Measurements from ENCODE around the gene C17orf78. TPM values are rescaled to one million over a fixed set of nuclear protein-coding genes. Genes with fewer than 3 reads are reported as not detected.
"Not testable (repeated sequence)": the region's sequence is repeated elsewhere in the genome, so short reads cannot be mapped to it uniquely, and the experiment has no call there.

The C17orf78 gene
- not detected in 2 replicates for total RNA-seq

GRCh38 chr17:37375706-37376105 lies at the start of gene C17orf78:
C17orf78 (plus strand) TSS chr17:37375985; CDS start chr17:37376093, 108 bp downstream.
- intact Hi-C loops (cut with micrococcal nuclease) = no loop called here

- intact Hi-C loops (cut with micrococcal nuclease) = no loop called here
These were observed 48.3 kb upstream of the C17orf78 start for GRCh38 chr17:37327341-37328090.

DNA sequence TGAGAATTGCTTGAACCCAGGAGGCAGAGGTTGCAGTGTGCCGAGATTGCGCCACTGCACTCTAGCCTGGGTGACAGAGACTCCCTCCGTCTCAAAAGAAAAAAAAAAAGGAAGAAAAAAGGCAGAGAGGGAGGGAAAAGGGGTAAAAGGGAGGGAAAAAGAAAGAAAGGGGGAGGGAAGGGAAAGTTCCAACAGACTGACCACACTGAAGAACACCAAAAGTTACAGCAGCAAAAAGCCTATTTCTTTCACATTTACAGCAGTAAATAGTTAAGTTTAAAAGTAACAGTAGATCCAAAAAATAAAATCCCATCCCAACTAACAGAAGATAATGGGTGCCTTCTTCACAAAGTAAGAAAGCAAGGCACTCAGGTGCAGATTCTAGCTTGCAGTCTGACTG lies 36.9 kb upstream of the C17orf78 start:
- intact Hi-C loops (cut with micrococcal nuclease) = no loop called here

DNA sequence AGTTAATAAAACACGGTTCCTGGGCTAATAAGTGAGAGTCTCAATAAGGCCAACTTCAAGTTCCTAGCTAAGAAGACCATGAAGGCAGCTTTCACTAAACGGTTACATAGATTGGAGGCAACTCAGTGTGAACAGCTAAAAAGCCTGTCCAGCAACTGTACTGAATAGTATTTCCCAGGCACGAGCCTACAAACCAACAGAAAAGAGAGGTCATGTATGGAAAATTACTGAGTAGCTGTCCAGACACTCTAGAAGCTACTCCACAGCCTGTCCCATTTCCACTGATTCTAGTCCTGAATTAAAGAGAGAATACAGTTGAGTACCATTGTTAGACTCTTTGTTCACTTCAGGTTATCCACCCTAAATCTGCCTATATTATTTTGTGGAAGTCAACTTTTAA lies 36.5 kb upstream of the C17orf78 start:
- intact Hi-C loops (cut with micrococcal nuclease) = no loop called here

DNA sequence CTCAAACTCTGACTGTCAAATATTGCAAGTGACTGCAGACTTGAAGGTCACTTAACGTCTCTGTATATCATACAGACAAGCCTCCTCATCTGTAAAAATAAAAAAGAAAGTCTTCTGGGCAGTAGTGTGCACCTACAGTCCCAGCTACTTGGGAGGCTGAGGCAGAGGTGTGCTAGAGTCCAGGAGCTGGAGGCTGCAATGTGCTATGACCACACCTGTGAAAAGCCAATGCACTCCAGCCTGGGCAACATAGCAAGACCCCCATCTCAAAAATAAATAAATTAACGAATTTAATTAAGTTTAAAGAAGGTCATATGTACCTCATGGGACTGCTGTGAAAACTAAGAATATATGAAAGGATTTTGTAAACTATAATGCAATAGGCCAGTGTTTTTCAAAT lies 35.0 kb upstream of the C17orf78 start:
- intact Hi-C loops (cut with micrococcal nuclease) = no loop called here

GRCh38 chr17:37342589-37342988 lies 33.2 kb upstream of the C17orf78 start:
- intact Hi-C loops (cut with micrococcal nuclease) = no loop called here

- intact Hi-C loops (cut with micrococcal nuclease) = loop anchor here (2.0 kb wide), 1 partner anchor 14 kb away; no protein-coding TSS in a partner anchor
These were observed 31.3 kb upstream of the C17orf78 start for GRCh38 chr17:37344519-37344918.

DNA sequence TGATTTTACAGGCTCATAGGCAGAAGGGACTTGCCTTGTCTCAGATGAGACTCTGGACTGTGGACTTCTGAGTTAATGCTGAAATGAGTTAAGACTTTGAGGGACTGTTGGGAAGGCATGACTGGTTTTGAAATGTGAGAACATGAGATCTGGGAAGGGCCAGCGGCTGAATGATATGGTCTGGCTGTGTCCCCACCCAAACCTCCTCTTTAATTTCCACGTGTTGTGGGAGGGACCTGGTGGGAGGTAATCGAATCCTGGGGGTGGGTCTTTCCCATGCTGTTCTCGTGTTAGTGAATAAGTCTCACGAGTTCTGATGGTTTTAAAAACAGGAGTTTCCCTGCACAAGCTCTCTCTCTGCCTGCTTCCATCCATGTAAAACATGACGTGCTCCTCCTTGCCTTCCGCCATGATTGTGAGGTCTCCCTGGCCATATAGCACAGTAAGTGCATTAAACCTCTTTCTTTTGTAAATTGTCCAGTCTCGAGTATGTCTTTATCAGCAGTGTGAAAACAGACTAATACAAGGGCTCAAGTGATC lies 28.9 kb upstream of the C17orf78 start:
- intact Hi-C loops (cut with micrococcal nuclease) = not testable (repeated sequence)

DNA sequence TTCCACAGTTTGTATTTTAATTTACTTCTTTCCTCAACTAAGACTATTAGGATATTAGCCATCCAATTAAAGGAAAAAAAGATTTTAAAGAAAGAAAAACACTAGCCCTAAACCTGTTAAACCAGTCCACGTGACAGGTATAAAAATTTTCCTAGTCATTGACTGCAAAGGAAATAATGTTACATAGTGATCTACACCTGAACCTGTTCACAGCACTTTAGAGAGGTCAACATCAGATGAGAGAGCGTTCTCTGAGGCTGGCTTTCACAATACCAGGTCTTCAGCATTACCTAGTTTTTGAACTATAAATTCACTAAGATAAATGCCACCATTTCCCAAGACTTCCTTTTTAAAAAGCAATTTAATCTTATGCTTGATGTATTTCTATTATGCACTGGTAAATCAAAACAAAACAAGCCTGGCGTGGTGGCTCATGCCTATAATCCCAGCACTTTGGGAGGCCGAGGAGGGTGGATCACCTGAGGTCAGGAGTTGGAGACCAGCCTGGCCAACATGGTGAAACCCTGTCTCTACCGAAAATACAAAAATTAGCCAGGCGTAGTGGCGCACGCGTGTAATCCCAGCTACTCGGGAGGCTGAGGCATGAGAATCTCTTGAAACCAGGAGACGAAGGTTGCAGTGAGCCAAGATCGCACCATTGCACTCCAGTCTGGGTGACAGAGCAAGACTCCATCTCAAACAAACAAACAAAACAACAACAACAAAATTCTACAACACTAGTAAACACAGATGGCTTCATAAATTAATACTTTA lies 18.8 kb upstream of the C17orf78 start:
- intact Hi-C loops (cut with micrococcal nuclease) = loop anchor here (5.0 kb wide), 1 partner anchor 755 kb away; the partner anchor contains the start of gene MRM1

GRCh38 chr17:37358098-37358829 lies 17.5 kb upstream of the C17orf78 start:
- intact Hi-C loops (cut with micrococcal nuclease) = loop anchor here (2.0 to 5.0 kb wide), 4 partner anchors 13 to 756 kb away; partner anchors contain the start of genes AATF and MRM1

GRCh38 chr17:37358830-37359681 lies 16.7 kb upstream of the C17orf78 start:
- intact Hi-C loops (cut with micrococcal nuclease) = loop anchor here (1.0 to 5.0 kb wide), 8 partner anchors 14 to 757 kb away; partner anchors contain the start of genes AATF, DUSP14 and MRM1

- intact Hi-C loops (cut with micrococcal nuclease) = loop anchor here (1.0 to 5.0 kb wide), 8 partner anchors 14 to 757 kb away; partner anchors contain the start of genes AATF, DUSP14 and MRM1
These were observed 16.1 kb upstream of the C17orf78 start for GRCh38 chr17:37359682-37360188.

DNA sequence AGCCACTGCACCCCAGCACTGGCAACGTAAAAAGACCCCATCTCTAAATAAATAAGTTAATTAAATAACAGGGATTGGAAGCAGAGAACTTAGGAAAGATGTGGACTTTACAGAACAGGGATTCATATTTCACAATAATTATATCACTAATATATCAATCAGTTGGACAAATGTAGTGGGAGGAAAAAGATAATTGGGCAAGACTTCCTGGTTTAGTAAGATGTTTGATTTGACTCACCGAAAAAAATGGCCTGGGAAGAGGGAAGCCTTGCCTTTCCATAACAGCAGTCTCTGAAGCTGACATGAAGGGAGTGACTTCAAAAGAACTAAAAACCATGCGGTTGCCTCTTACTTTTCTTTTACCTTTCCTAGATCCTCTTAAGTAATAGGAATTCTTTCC lies 15.2 kb upstream of the C17orf78 start:
- intact Hi-C loops (cut with micrococcal nuclease) = no loop called here

DNA sequence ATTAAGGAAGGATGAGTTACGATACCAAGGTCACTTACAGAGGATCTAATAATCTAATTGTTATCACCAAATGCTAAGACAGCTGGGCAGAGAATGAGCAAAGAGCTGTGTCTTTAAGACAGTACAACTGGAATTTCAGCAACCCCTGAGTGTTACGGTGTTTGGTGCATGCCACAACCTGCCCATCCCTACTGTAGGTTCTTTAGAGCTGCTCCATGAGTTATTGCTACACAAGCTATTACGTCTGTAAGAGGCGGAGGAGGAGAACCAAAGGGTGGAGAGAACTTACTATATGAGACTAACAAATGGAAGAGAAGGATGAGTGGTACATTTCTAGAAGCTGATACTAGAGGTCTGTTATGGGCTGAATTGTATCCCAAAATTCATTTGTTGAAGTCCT lies 14.2 kb upstream of the C17orf78 start:
- intact Hi-C loops (cut with micrococcal nuclease) = no loop called here

GRCh38 chr17:37365589-37365988 lies 10.2 kb upstream of the C17orf78 start:
- intact Hi-C loops (cut with micrococcal nuclease) = no loop called here

DNA sequence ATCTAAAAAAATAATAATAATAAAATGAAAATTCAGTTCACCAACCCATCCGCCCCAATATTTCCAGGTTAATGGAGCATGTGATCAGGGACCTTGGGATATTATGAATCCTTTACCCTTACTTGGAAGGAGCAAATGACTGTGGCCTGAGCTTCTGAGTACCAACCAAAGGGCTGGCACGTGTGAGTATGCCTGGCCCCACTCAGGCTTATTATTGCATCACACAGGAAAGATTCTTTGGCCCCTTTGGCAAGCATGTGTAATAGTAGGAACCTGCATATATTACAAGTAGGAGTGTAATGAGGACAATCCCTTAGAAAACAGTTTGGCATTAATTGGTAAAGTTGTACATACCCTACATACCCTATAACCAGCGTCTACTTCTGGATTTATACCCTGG lies 7.2 kb upstream of the C17orf78 start:
- intact Hi-C loops (cut with micrococcal nuclease) = no loop called here

DNA sequence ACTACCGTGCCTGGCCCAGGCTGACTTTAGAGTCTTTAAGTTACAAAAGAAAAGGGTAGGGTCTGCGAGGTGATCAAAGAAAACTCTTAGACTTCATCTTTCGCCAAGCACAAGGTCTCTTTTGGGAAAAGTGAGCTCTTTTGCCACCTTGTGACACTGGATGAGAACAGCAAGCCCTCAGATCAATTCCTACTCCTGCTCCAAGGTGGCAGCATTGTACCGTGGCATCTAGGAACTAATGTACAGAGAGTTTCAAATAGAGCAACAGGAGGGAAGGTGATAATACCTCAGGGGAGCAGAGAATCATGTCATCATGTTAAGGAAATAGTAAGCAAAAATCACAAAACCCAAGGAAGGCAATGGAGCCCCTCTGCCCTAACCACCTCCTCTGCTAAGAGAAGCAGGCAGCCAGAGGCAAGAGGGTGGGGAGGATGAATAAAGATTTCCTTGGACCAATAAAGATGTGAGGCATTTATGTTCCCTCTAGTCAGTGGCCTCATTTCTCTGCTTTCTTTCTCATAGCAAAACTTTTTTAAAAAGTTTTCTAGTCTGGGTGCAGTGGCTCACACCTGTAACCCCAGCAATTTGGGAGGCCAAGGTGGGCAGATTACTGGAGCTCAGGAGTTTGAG lies 2.1 kb upstream of the C17orf78 start:
- intact Hi-C loops (cut with micrococcal nuclease) = loop anchor here (1.0 to 2.0 kb wide), 7 partner anchors 14 to 770 kb away; no protein-coding TSS in a partner anchor

GRCh38 chr17:37382056-37382455 lies 6.3 kb downstream of the C17orf78 start:
- intact Hi-C loops (cut with micrococcal nuclease) = no loop called here

- intact Hi-C loops (cut with micrococcal nuclease) = no loop called here
These were observed 8.9 kb downstream of the C17orf78 start for GRCh38 chr17:37384560-37385149.

All from T-helper 1 cell treated with Interleukin-12 subunit alpha and Interleukin-12 subunit beta and Interleukin-4 antibody, amounts not matched to agents 30 ng/mL and 1 ng/mL, for 36 hours (primary cell).